Fibroblast of lung (primary cell): ENCODE data around the gene ANKRD6.

Experiments used
- EZH2 ChIP-seq: IDR thresholded peaks from 2 replicates; pipeline ENCODE4 v1.5.1; 2012; ENCODE audit warnings: low read length, control low read depth, mild to moderate bottlenecking; ENCODE audit errors: missing control alignments
- TF ChIP-seq, protein P1 (sequence below), 2 donors: IDR thresholded peaks in 1 of 2; conservative IDR thresholded peaks in 1 of 2; 1 replicate in 1 of 2; 2 replicates in 1 of 2; pipeline ENCODE4 v1.5.1; 2011 to 2012; ENCODE audit warnings: low read length in 2 of 2, control low read depth in 1 of 2, inconsistent platforms in 1 of 2, low read depth in 1 of 2, mild to moderate bottlenecking in 1 of 2

GRCh38 chr6:89452281-89452680, 19.3 kb downstream of the ANKRD6 start:
- TF ChIP-seq, protein P1, sequence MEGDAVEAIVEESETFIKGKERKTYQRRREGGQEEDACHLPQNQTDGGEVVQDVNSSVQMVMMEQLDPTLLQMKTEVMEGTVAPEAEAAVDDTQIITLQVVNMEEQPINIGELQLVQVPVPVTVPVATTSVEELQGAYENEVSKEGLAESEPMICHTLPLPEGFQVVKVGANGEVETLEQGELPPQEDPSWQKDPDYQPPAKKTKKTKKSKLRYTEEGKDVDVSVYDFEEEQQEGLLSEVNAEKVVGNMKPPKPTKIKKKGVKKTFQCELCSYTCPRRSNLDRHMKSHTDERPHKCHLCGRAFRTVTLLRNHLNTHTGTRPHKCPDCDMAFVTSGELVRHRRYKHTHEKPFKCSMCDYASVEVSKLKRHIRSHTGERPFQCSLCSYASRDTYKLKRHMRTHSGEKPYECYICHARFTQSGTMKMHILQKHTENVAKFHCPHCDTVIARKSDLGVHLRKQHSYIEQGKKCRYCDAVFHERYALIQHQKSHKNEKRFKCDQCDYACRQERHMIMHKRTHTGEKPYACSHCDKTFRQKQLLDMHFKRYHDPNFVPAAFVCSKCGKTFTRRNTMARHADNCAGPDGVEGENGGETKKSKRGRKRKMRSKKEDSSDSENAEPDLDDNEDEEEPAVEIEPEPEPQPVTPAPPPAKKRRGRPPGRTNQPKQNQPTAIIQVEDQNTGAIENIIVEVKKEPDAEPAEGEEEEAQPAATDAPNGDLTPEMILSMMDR (conservative IDR thresholded peaks at IDR 0.05 in 1 of 2, IDR thresholded peaks at IDR 0.05 in 1 of 2; ENCODE audit: low read depth in 1 of 2, low read length in 2 of 2) = no peak
- TF ChIP-seq EZH2 = no peak
